LHCN-M2 (cell line): ENCODE data around the gene ACSS1. TPM values are rescaled to one million over a fixed set of nuclear protein-coding genes. Genes with fewer than 3 reads are reported as not detected.

Experiments used
- DNase-seq: peaks from one replicate; pipeline ENCODE4 v3.0.0-alpha.2; 2012; ENCODE audit warnings: low read depth
- total RNA-seq: library from RNA; depleted of rRNA; stranded (reverse); fragments of >200 nt; gene quantifications from 2 replicates; pipeline ENCODE4 v1.2.3, GENCODE V29; 2014

Gene ACSS1
- total RNA-seq, 1 experiment from 2014 or later = 0.75 TPM

GRCh38 chr20:24979036-24979960 lies 78.6 kb downstream of the ACSS1 start:
- DNase-seq = no peak

GRCh38 chr20:24978513-24978912 lies 79.4 kb downstream of the ACSS1 start:
- DNase-seq = no peak

- no peak for DNase-seq
These were observed 80.1 kb downstream of the ACSS1 start for GRCh38 chr20:24977797-24978196.

- no peak for DNase-seq
These were observed 80.6 kb downstream of the ACSS1 start for GRCh38 chr20:24977336-24977735.

- DNase-seq = no peak
These were observed 85.6 kb downstream of the ACSS1 start for GRCh38 chr20:24972341-24972740.

- no peak for DNase-seq
These were observed 86.4 kb downstream of the ACSS1 start for GRCh38 chr20:24971376-24972101.

- no peak for DNase-seq
These were observed 87.2 kb downstream of the ACSS1 start for GRCh38 chr20:24970754-24971153.

- DNase-seq = no peak
These were observed 87.8 kb downstream of the ACSS1 start for GRCh38 chr20:24970030-24970553.

GRCh38 chr20:24969186-24970029 lies 88.5 kb downstream of the ACSS1 start:
- no peak for DNase-seq

- no peak for DNase-seq
These were observed 89.6 kb downstream of the ACSS1 start for GRCh38 chr20:24968278-24968800.

GRCh38 chr20:24966317-24967012 lies 91.5 kb downstream of the ACSS1 start:
- DNase-seq = no peak

- no peak for DNase-seq
These were observed 92.6 kb downstream of the ACSS1 start for GRCh38 chr20:24965065-24965919.

GRCh38 chr20:24964506-24964840 lies 93.5 kb downstream of the ACSS1 start:
- DNase-seq = no peak

GRCh38 chr20:24963672-24964505 lies 94.0 kb downstream of the ACSS1 start:
- no peak for DNase-seq

GRCh38 chr20:24962510-24962909 lies 95.4 kb downstream of the ACSS1 start:
- no peak for DNase-seq

- DNase-seq = no peak
These were observed 95.8 kb downstream of the ACSS1 start for GRCh38 chr20:24962182-24962492.

- DNase-seq = no peak
These were observed 96.4 kb downstream of the ACSS1 start for GRCh38 chr20:24961384-24962181.

- no peak for DNase-seq
These were observed 97.1 kb downstream of the ACSS1 start for GRCh38 chr20:24960861-24961260.
